Small intestine (tissue), 7 donors: ENCODE results near the gene RPS27. TPM values are rescaled to one million over a fixed set of nuclear protein-coding genes. Genes with fewer than 3 reads are reported as not detected.
A peak's percentile ranks its signal among the peaks of the same experiment; 100 is the strongest.

Experiments used
- DNase-seq, 2 donors: peaks; one replicate each; pipeline versions ENCODE4 v3.0.0 to v3.0.0-alpha.2; 2013
- FAIRE-seq: peaks from 2 replicates; lab custom pipeline; 2012; peaks lifted over from hg19 to GRCh38; lab: Jason Lieb, UNC
- H3K27ac ChIP-seq, 3 donors: one replicate each; pipeline ENCODE4 v1.5.1; 2013; ENCODE audit warnings: low read length in 2 of 3, mild to moderate bottlenecking in 2 of 3, control low read depth in 1 of 3, inconsistent platforms in 1 of 3, low read depth in 1 of 3, moderate library complexity in 1 of 3
- H3K27me3 ChIP-seq, 3 donors: one replicate each; pipeline ENCODE4 v1.6.1; 2013; ENCODE audit warnings: low read length in 3 of 3, inconsistent platforms in 1 of 3; ENCODE audit not compliant: control insufficient read depth in 3 of 3, insufficient read depth in 3 of 3
- H3K36me3 ChIP-seq, 3 donors: one replicate each; pipeline ENCODE4 v1.6.1; 2013; ENCODE audit warnings: low read length in 3 of 3, inconsistent platforms in 1 of 3, low read depth in 1 of 3, mild to moderate bottlenecking in 1 of 3, moderate library complexity in 1 of 3; ENCODE audit not compliant: control insufficient read depth in 3 of 3, insufficient read depth in 2 of 3
- H3K4me1 ChIP-seq, 3 donors: one replicate each; pipeline ENCODE4 v1.6.1; 2013; ENCODE audit warnings: low read length in 2 of 3, inconsistent platforms in 1 of 3, low read depth in 1 of 3, mild to moderate bottlenecking in 1 of 3, moderate library complexity in 1 of 3; ENCODE audit not compliant: control insufficient read depth in 3 of 3, insufficient read depth in 2 of 3
- H3K4me3 ChIP-seq, 3 donors: one replicate each; pipeline ENCODE4 v1.5.1; 2013; ENCODE audit warnings: low read length in 3 of 3, control low read depth in 1 of 3, inconsistent platforms in 1 of 3, low read depth in 1 of 3, mild to moderate bottlenecking in 1 of 3, moderate library complexity in 1 of 3
- H3K9me3 ChIP-seq, 2 donors: one replicate each; pipeline ENCODE4 v1.6.1; 2013; ENCODE audit warnings: low read depth in 1 of 2, low read length in 1 of 2; ENCODE audit not compliant: control insufficient read depth in 2 of 2, insufficient read depth in 1 of 2
- WGBS, 3 donors: extraction: QIAGEN DNeasy Blood & Tissue Kit; methylation state at CpG; one replicate each; pipeline ENCODE4 v1.1.7; 2013; 5-methylcytosine and 5-hydroxymethylcytosine counted together
- polyA plus RNA-seq, 4 donors: library from polyadenylated mRNA; stranded (reverse) in 3 of 4; unstranded in 1 of 4; fragments of 200-250 nt in 3 of 4; fragments of 120-200 nt in 1 of 4; gene quantifications; one replicate each; pipeline versions ENCODE4 v1.2.1 to v1.2.3, GENCODE V29; 2013
- donor health status: healthy with polysubstance abuse.
- donor health status: control.
- donor health status: control.
- donor health status: Bipolar disorder and iron deficiency.
- donor health status: healthy.

Gene RPS27
- polyA plus RNA-seq, 4 donors = 6,335 to 13,657 (median 9,525) TPM

- FAIRE-seq (no peak), DNase-seq (no peak)
- WGBS, 3 donors = 23 to 29% (median 27%) methylated on average over 6 of the region's 6 CpGs
- H3K27me3 ChIP-seq = no peaks in the 10 kb centered on the region
- peak overlapping the region; percentile 64 to 90 (median 86) for H3K4me3 ChIP-seq
- peaks cover 0 to 50% (median 4%) of the 10 kb centered on the region in 3 donors for H3K36me3 ChIP-seq
- no peaks in the 10 kb centered on the region for H3K9me3 ChIP-seq
- H3K27ac ChIP-seq = peak overlapping the region in 2 of 3 donors; percentile 93 to 94
- peaks cover 1 to 37% (median 15%) of the 10 kb centered on the region in 3 donors for H3K4me1 ChIP-seq
Measured at GRCh38 chr1:153956997-153957715, 33.4 kb upstream of the RPS27 start.

- 0% methylated on average over 11 to 13 of the region's 13 CpGs for WGBS, 3 donors
- no peak for FAIRE-seq
- no peaks in the 10 kb centered on the region for H3K9me3 ChIP-seq
- peaks cover 2 to 43% (median 19%) of the 10 kb centered on the region in 3 donors for H3K4me1 ChIP-seq
- H3K4me3 ChIP-seq = peak overlapping the region; percentile 64 to 90 (median 86)
- peaks cover 0 to 44% (median 4%) of the 10 kb centered on the region in 3 donors for H3K36me3 ChIP-seq
- DNase-seq = peak in 1 of 2 donors; percentile 33
- no peaks in the 10 kb centered on the region for H3K27me3 ChIP-seq
- H3K27ac ChIP-seq = peak overlapping the region; percentile 39 to 94 (median 93)
Measured at GRCh38 chr1:153957744-153958110, 32.8 kb upstream of the RPS27 start.

GRCh38 chr1:153958111-153958960 is 32.2 kb upstream of the RPS27 start, which contains the start of gene CRTC2:
Gene CRTC2, minus strand, starts transcription at chr1:153958612. Its CDS starts 115 bp downstream, at chr1:153958497.
- FAIRE-seq = no peak
- Histone ChIP-seq H3K9me3 (no peaks in the 10 kb centered on the region), H3K27ac (peak within 1 kb of the TSS; percentile 39 to 94 (median 93)), H3K4me1 (peaks cover 2 to 43% (median 19%) of the 10 kb centered on the region in 3 donors), H3K27me3 (no peaks in the 10 kb centered on the region), H3K4me3 (peak within 1 kb of the TSS; percentile 64 to 90 (median 86)), H3K36me3 (peaks cover 0 to 39% (median 2%) of the 10 kb centered on the region in 3 donors)
- peak; percentile 99 for DNase-seq
- 0 to 1% (median 0%) methylated on average over 67 to 74 of the region's 75 CpGs for WGBS, 3 donors

GRCh38 chr1:153958961-153959260 is 31.7 kb upstream of the RPS27 start:
- FAIRE-seq (no peak), DNase-seq (no peak)
- 20 to 27% (median 25%) methylated on average over 4 of the region's 4 CpGs for WGBS, 3 donors
- H3K27me3 ChIP-seq = no peaks in the 10 kb centered on the region
- H3K9me3 ChIP-seq = no peaks in the 10 kb centered on the region
- H3K4me1 ChIP-seq = peaks cover 2 to 43% (median 19%) of the 10 kb centered on the region in 3 donors
- H3K36me3 ChIP-seq = peaks cover 0 to 33% (median 0%) of the 10 kb centered on the region in 3 donors
- peak overlapping the region in 1 of 3 donors; percentile 2 for H3K4me3 ChIP-seq
- H3K27ac ChIP-seq = peak overlapping the region in 2 of 3 donors; percentile 38 to 73

- Histone ChIP-seq H3K4me1 (peaks cover 2 to 43% (median 19%) of the 10 kb centered on the region in 3 donors), H3K36me3 (peaks cover 0 to 30% (median 0%) of the 10 kb centered on the region in 3 donors), H3K27me3 (no peaks in the 10 kb centered on the region), H3K9me3 (no peaks in the 10 kb centered on the region), H3K27ac (peak overlapping the region in 2 of 3 donors; percentile 38 to 73), H3K4me3 (no peak overlapping the region)
- no peak for FAIRE-seq
- no peak for DNase-seq
- WGBS, 3 donors = 69 to 81% (median 73%) methylated on average over 3 of the region's 3 CpGs
Measured at GRCh38 chr1:153959454-153959853, 31.1 kb upstream of the RPS27 start.

GRCh38 chr1:153960206-153960605 is 30.4 kb upstream of the RPS27 start:
- FAIRE-seq (no peak), DNase-seq (no peak)
- Histone ChIP-seq H3K27ac (no peak overlapping the region), H3K36me3 (peaks cover 0 to 24% (median 0%) of the 10 kb centered on the region in 3 donors), H3K4me3 (no peak overlapping the region), H3K27me3 (no peaks in the 10 kb centered on the region), H3K9me3 (no peaks in the 10 kb centered on the region), H3K4me1 (peaks cover 2 to 42% (median 19%) of the 10 kb centered on the region in 3 donors)
- 92 to 96% (median 95%) methylated on average over 11 of the region's 11 CpGs for WGBS, 3 donors

- Histone ChIP-seq H3K4me3 (peak overlapping the region in 1 of 3 donors; percentile 90), H3K4me1 (peaks cover 2 to 36% (median 18%) of the 10 kb centered on the region in 3 donors), H3K9me3 (no peaks in the 10 kb centered on the region), H3K36me3 (peaks cover 0 to 20% (median 0%) of the 10 kb centered on the region in 3 donors), H3K27me3 (no peaks in the 10 kb centered on the region), H3K27ac (peak overlapping the region in 1 of 3 donors; percentile 18)
- 80 to 94% (median 84%) methylated on average over 4 of the region's 4 CpGs for WGBS, 3 donors
- no peak for FAIRE-seq
- no peak for DNase-seq
Measured at GRCh38 chr1:153961421-153961820, 29.1 kb upstream of the RPS27 start.
